HTERT RPE-1 (cell line): Measurements from ENCODE around the gene IMMP2L.
"Not testable (repeated sequence)": the region's sequence is repeated elsewhere in the genome, so short reads cannot be mapped to it uniquely, and the experiment has no call there.

Experiments
- in situ Hi-C: fragments of 300-500 bp; cut with MboI; formaldehyde crosslinking; loops from 4 replicates; pipeline ENCODE4 v1.14.3; 2020; ENCODE audit warnings: low sequenced_read_pairs

IMMP2L gene

GRCh38 chr7:111357691-111358090, 204.6 kb downstream of the IMMP2L start:
- in situ Hi-C loops, result no loop called here

GRCh38 chr7:111356941-111357340, 205.4 kb downstream of the IMMP2L start:
- in situ Hi-C loops, result no loop called here

GRCh38 chr7:111352319-111352718, 210.0 kb downstream of the IMMP2L start:
- in situ Hi-C loops, result no loop called here

GRCh38 chr7:111346219-111346618, 216.1 kb downstream of the IMMP2L start:
- in situ Hi-C loops, result no loop called here

GRCh38 chr7:111343017-111343416, 219.3 kb downstream of the IMMP2L start:
- in situ Hi-C loops, result no loop called here

- in situ Hi-C loops, result no loop called here
These were observed 223.3 kb downstream of the IMMP2L start for GRCh38 chr7:111339006-111339405.

GRCh38 chr7:111333010-111333409, 229.3 kb downstream of the IMMP2L start:
- in situ Hi-C loops, result no loop called here

- in situ Hi-C loops, result no loop called here
These were observed 232.1 kb downstream of the IMMP2L start for GRCh38 chr7:111330235-111330523.

GRCh38 chr7:111329367-111330234, 232.7 kb downstream of the IMMP2L start:
- in situ Hi-C loops, result no loop called here

GRCh38 chr7:111328487-111328886, 233.8 kb downstream of the IMMP2L start:
- in situ Hi-C loops, result no loop called here

GRCh38 chr7:111324776-111325175, 237.5 kb downstream of the IMMP2L start:
- in situ Hi-C loops, result no loop called here

- in situ Hi-C loops, result no loop called here
These were observed 238.1 kb downstream of the IMMP2L start for GRCh38 chr7:111324228-111324627.

GRCh38 chr7:111323670-111324069, 238.6 kb downstream of the IMMP2L start:
- in situ Hi-C loops, result not testable (repeated sequence)

- in situ Hi-C loops, result no loop called here
These were observed 242.2 kb downstream of the IMMP2L start for GRCh38 chr7:111320133-111320532.

- in situ Hi-C loops, result no loop called here
These were observed 249.3 kb downstream of the IMMP2L start for GRCh38 chr7:111312966-111313365.

GRCh38 chr7:111308691-111309090, 253.6 kb downstream of the IMMP2L start:
- in situ Hi-C loops, result no loop called here

GRCh38 chr7:111301891-111302290, 260.4 kb downstream of the IMMP2L start:
- in situ Hi-C loops, result no loop called here

GRCh38 chr7:111294494-111294893, 267.8 kb downstream of the IMMP2L start:
- in situ Hi-C loops, result no loop called here

- in situ Hi-C loops, result no loop called here
These were observed 270.2 kb downstream of the IMMP2L start for GRCh38 chr7:111292026-111292470.

- in situ Hi-C loops, result no loop called here
These were observed 271.3 kb downstream of the IMMP2L start for GRCh38 chr7:111290982-111291381.

GRCh38 chr7:111290419-111290818, 271.9 kb downstream of the IMMP2L start:
- in situ Hi-C loops, result no loop called here

- in situ Hi-C loops, result not testable (repeated sequence)
These were observed 273.9 kb downstream of the IMMP2L start for GRCh38 chr7:111288441-111288840.

GRCh38 chr7:111282626-111283025, 279.7 kb downstream of the IMMP2L start:
- in situ Hi-C loops, result no loop called here
